Stomach (tissue), 9 donors: ENCODE data around the gene QPRT. TPM values are rescaled to one million over a fixed set of nuclear protein-coding genes. Genes with fewer than 3 reads are reported as not detected.
A peak's percentile ranks its signal among the peaks of the same experiment; 100 is the strongest.
"Not testable (repeated sequence)": the region's sequence is repeated elsewhere in the genome, so short reads cannot be mapped to it uniquely, and the experiment has no call there.

Source experiments
- DNase-seq, 2 donors: peaks; one replicate each; pipeline versions ENCODE4 v3.0.0 to v3.0.0-alpha.2; 2013 to 2019
- H3K27ac ChIP-seq, 5 donors: fragments of 200-600 bp in 4 of 5; sonication (generic) in 4 of 5; one replicate each; pipeline ENCODE4 v1.5.1; 2013 to 2019; ENCODE audit warnings: mild to moderate bottlenecking in 1 of 5, moderate library complexity in 1 of 5
- H3K27me3 ChIP-seq, 3 donors: fragments of 200-600 bp; sonication (generic); one replicate each; pipeline ENCODE4 v1.5.1; 2017 to 2019; ENCODE audit warnings: mixed run types in 1 of 3
- H3K36me3 ChIP-seq, 4 donors: fragments of 200-600 bp; sonication (generic); 1 replicate in 3 of 4; 2 replicates in 1 of 4; pipeline ENCODE4 v1.5.1; 2016 to 2019
- H3K4me1 ChIP-seq, 4 donors: fragments of 200-600 bp; sonication (generic); one replicate each; pipeline ENCODE4 v1.5.1; 2016 to 2019
- H3K4me3 ChIP-seq, 4 donors: fragments of 200-600 bp; sonication (generic) in 3 of 4; one replicate each; pipeline ENCODE4 v1.5.1; 2016 to 2019; ENCODE audit warnings: mild to moderate bottlenecking in 1 of 4
- H3K9me3 ChIP-seq, 4 donors: fragments of 200-600 bp; sonication (generic); one replicate each; pipeline ENCODE4 v1.5.1; 2016 to 2019
- EP300 ChIP-seq: sonication (generic); formaldehyde crosslinking; IDR thresholded peaks from one replicate; pipeline ENCODE4 v1.6.1; 2017; ENCODE audit warnings: antibody characterized with exemption
- POLR2A ChIP-seq, 4 donors: fragments of 450-650 bp; IDR thresholded peaks; one replicate each; pipeline ENCODE4 v1.6.1; 2016; ENCODE audit warnings: antibody characterized with exemption in 4 of 4, control low read depth in 2 of 4, mild to moderate bottlenecking in 1 of 4, moderate library complexity in 1 of 4
- POLR2AphosphoS5 ChIP-seq, 3 donors: sonication (generic); formaldehyde crosslinking; IDR thresholded peaks; one replicate each; pipeline ENCODE4 v1.6.1; 2016; ENCODE audit warnings: antibody characterized with exemption in 3 of 3
- WGBS, 5 donors: extraction: QIAGEN DNeasy Blood & Tissue Kit in 3 of 5; methylation state at CpG; one replicate each; pipeline versions ENCODE4 v1.1.5 to v1.1.7; 2013 to 2018; 5-methylcytosine and 5-hydroxymethylcytosine counted together
- intact Hi-C: fragments of 100-400 bp; cut with DNase I; formaldehyde crosslinking; loops from one replicate; pipeline ENCODE4 v1.15.1; 2023; ENCODE audit warnings: low total_unique reads
- polyA plus RNA-seq, 3 donors: library from polyadenylated mRNA; stranded (reverse); fragments of 200-250 nt; gene quantifications; one replicate each; pipeline ENCODE4 v1.2.3, GENCODE V29; 2013
- total RNA-seq, 5 donors: library from RNA; depleted of rRNA; stranded (reverse); fragments of >200 nt; gene quantifications; one replicate each; pipeline versions ENCODE4 v1.1.0 to v1.2.3, GENCODE V29; 2014 to 2016
- TF ChIP-seq, protein P1 (sequence below), 7 experiments: fragments of 450-650 bp in 4 of 7; fragments of 200-600 bp in 3 of 7; sonication (generic) in 3 of 7; IDR thresholded peaks; one replicate each; pipeline ENCODE4 v1.5.1; 2016 to 2019; ENCODE audit warnings: antibody characterized with exemption in 7 of 7, control low read depth in 2 of 7, mild to moderate bottlenecking in 1 of 7
- donor health status: healthy with polysubstance abuse.
- donor health status: Bipolar disorder and iron deficiency.
- donor health status: healthy.

QPRT gene
- total and polyA plus RNA-seq, 8 donors: 2.4 to 114 (median 7.5) TPM; not detected in 1

GRCh38 chr16:29745121-29745852, 66.3 kb downstream of the QPRT start:
- no peak for TF ChIP-seq POLR2AphosphoS5 (IDR thresholded peaks at IDR 0.05)
- no peak for TF ChIP-seq EP300
- TF ChIP-seq, protein P1, sequence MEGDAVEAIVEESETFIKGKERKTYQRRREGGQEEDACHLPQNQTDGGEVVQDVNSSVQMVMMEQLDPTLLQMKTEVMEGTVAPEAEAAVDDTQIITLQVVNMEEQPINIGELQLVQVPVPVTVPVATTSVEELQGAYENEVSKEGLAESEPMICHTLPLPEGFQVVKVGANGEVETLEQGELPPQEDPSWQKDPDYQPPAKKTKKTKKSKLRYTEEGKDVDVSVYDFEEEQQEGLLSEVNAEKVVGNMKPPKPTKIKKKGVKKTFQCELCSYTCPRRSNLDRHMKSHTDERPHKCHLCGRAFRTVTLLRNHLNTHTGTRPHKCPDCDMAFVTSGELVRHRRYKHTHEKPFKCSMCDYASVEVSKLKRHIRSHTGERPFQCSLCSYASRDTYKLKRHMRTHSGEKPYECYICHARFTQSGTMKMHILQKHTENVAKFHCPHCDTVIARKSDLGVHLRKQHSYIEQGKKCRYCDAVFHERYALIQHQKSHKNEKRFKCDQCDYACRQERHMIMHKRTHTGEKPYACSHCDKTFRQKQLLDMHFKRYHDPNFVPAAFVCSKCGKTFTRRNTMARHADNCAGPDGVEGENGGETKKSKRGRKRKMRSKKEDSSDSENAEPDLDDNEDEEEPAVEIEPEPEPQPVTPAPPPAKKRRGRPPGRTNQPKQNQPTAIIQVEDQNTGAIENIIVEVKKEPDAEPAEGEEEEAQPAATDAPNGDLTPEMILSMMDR (IDR thresholded peaks at IDR 0.05): no peak
- no peak for TF ChIP-seq POLR2A (IDR thresholded peaks at IDR 0.05)
- peak overlapping the region in 4 of 5 donors; percentile 46 to 81 (median 66) for H3K27ac ChIP-seq
- H3K27me3 ChIP-seq: no peaks in the 10 kb centered on the region
- peak overlapping the region; percentile 28 to 51 (median 46) for H3K4me3 ChIP-seq
- H3K9me3 ChIP-seq: no peaks in the 10 kb centered on the region
- 62 to 75% (median 70%) methylated on average over 16 of the region's 16 CpGs for WGBS, 5 donors
- DNase-seq: peak in 1 of 2 donors; percentile 34
- no peaks in the 10 kb centered on the region for H3K36me3 ChIP-seq
- peaks cover 0 to 18% (median 4%) of the 10 kb centered on the region in 4 donors for H3K4me1 ChIP-seq
- intact Hi-C loops: no loop called here

DNA sequence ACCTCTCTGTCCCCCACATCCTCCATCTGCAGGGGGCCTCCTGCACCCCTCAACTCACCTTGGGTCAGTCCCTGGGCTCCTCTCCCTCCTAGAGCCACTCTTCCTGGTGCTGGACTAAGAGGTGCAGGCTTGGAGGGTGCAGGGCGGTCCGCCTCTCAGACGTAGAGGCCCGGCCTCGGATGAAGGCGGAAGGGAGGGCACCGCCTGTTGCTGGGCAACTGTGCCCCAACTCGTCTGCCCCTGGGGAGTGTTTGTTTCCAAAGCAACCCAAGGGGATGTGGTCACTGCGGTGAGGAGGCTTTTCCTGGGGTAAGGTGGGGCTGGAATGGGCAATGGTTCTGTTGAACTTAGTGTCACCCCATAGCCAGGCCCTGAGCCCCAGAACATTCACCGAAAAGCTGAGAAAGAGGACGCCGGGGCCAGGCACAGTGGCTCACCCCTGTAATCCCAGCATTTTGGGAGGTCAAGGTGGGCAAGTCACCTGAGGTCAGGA, 66.9 kb downstream of the QPRT start, which contains the start of gene C16orf54:
Gene C16orf54, minus strand, starts transcription at position 138 of the 493 bp plus-strand sequence. CDS start 1,039 bp downstream, outside the sequence.
- Histone ChIP-seq H3K27ac (peak within 1 kb of the TSS in 4 of 5 donors; percentile 46 to 81 (median 66)), H3K36me3 (no peaks in the 10 kb centered on the region), H3K9me3 (no peaks in the 10 kb centered on the region), H3K27me3 (no peaks in the 10 kb centered on the region), H3K4me1 (peaks cover 0 to 18% (median 4%) of the 10 kb centered on the region in 4 donors), H3K4me3 (peak within 1 kb of the TSS; percentile 28 to 51 (median 46))
- peak in 2 of 3 donors; percentile 37 to 44 for TF ChIP-seq POLR2AphosphoS5 (IDR thresholded peaks at IDR 0.05)
- TF ChIP-seq POLR2A (IDR thresholded peaks at IDR 0.05): no peak
- intact Hi-C loops: no loop called here
- 49 to 81% (median 71%) methylated on average over 11 to 12 of the region's 12 CpGs for WGBS, 5 donors
- DNase-seq: peak; percentile 73 to 84

DNA sequence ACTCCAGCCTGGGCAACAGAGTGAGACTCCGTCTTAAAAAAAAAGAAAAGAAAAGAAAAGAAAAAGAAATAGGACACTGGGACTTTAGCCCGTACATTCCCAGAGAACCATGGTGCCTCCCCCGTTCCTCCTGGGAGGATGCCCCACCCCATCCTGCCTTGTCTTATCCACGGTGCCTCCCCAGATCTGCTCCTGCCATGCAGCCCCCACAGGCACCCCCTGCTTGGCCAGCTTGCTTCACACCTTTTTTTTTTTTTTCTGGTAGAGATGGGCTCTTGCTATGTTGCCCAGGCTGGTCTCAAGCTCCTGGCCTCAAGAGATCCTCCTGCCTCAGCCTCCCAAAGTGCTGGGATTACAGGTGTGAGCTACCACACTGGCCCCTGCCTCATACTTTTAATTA, 67.5 kb downstream of the QPRT start:
- H3K27me3 ChIP-seq, H3K9me3 ChIP-seq, DNase-seq, intact Hi-C loops, H3K36me3 ChIP-seq: not testable (repeated sequence)
- 66 to 72% (median 70%) methylated on average over 4 of the region's 4 CpGs for WGBS, 5 donors
- peaks cover 0 to 18% (median 4%) of the 10 kb centered on the region in 4 donors for H3K4me1 ChIP-seq
- peak overlapping the region in 1 of 4 donors; percentile 48 for H3K4me3 ChIP-seq
- peak overlapping the region in 3 of 5 donors; percentile 33 to 81 (median 66) for H3K27ac ChIP-seq

Other genes with a start within 250 kb of the QPRT start
- 100 to 1,000 TPM in 1 of 5 donors, 10 to 100 TPM in 2, 1 to 10 TPM in 1, not detected in 1; 1.8 to 366 (median 27.0) TPM for gene BOLA2, start 224.8 kb upstream of the QPRT start, total RNA-seq
- gene BOLA2, start 224.8 kb upstream of the QPRT start, polyA plus RNA-seq: 10 to 100 TPM; 23.7 to 27.7 (median 25.4) TPM
- 100 to 1,000 TPM in 1 of 5 donors, 10 to 100 TPM in 1, 1 to 10 TPM in 1, not detected in 2; 4.2 to 103 (median 19.6) TPM for gene SLX1B, start 224.6 kb upstream of the QPRT start, total RNA-seq
- gene SLX1B, start 224.6 kb upstream of the QPRT start, polyA plus RNA-seq: 10 to 100 TPM; 11.0 to 32.7 (median 18.6) TPM
- 10 to 100 TPM in 1 of 5 donors, 1 to 10 TPM in 3, not detected in 1; 2.6 to 60.3 (median 6.8) TPM for gene SULT1A4, start 219.3 kb upstream of the QPRT start, total RNA-seq
- gene SULT1A4, start 219.3 kb upstream of the QPRT start, polyA plus RNA-seq: 10 to 100 TPM in 2 of 3 donors, 1 to 10 TPM in 1; 8.0 to 34.5 (median 17.7) TPM
- gene NPIPB12, start 172.8 kb upstream of the QPRT start, total RNA-seq: 100 to 1,000 TPM in 2 of 5 donors, 10 to 100 TPM in 3; 64.8 to 181 (median 93.2) TPM
- 10 to 100 TPM; 19.2 to 83.1 (median 55.9) TPM for gene NPIPB12, start 172.8 kb upstream of the QPRT start, polyA plus RNA-seq
- gene SPN, start 15.9 kb upstream of the QPRT start, total RNA-seq: 10 to 100 TPM in 1 of 5 donors, 1 to 10 TPM in 4; 1.8 to 20.1 (median 4.3) TPM
- 1 to 10 TPM in 1 of 3 donors, under 1 TPM in 2; 0.68 to 1.1 (median 0.75) TPM for gene SPN, start 15.9 kb upstream of the QPRT start, polyA plus RNA-seq
- 1 to 10 TPM in 2 of 5 donors, under 1 TPM in 1, not detected in 2; 0.37 to 3.5 (median 2.3) TPM for gene C16orf54, start 66.8 kb downstream of the QPRT start, total RNA-seq
- gene C16orf54, start 66.8 kb downstream of the QPRT start, polyA plus RNA-seq: under 1 TPM; 0.48 to 1.00 (median 0.92) TPM
- gene ZG16, start 99.1 kb downstream of the QPRT start, total RNA-seq: 10 to 100 TPM in 1 of 5 donors, 1 to 10 TPM in 1, not detected in 3; 1.1 to 33.6 TPM
- under 1 TPM in 1 of 3 donors, not detected in 2; 0.76 TPM for gene ZG16, start 99.1 kb downstream of the QPRT start, polyA plus RNA-seq
- 100 to 1,000 TPM in 1 of 5 donors, 10 to 100 TPM in 4; 11.1 to 229 (median 26.8) TPM for gene KIF22, start 111.6 kb downstream of the QPRT start, total RNA-seq
- 10 to 100 TPM; 53.6 to 88.5 (median 59.2) TPM for gene KIF22, start 111.6 kb downstream of the QPRT start, polyA plus RNA-seq
- 100 to 1,000 TPM in 4 of 5 donors, 10 to 100 TPM in 1; 11.7 to 865 (median 117) TPM for gene MAZ, start 127.3 kb downstream of the QPRT start, total RNA-seq
- 100 to 1,000 TPM in 2 of 3 donors, 10 to 100 TPM in 1; 79.9 to 160 (median 102) TPM for gene MAZ, start 127.3 kb downstream of the QPRT start, polyA plus RNA-seq
- 10 to 100 TPM in 1 of 5 donors, 1 to 10 TPM in 2, not detected in 2; 4.0 to 17.4 (median 4.6) TPM for gene PRRT2, start 133.0 kb downstream of the QPRT start, total RNA-seq
- gene PRRT2, start 133.0 kb downstream of the QPRT start, polyA plus RNA-seq: under 1 TPM in 2 of 3 donors, not detected in 1; 0.62 to 0.83 TPM
- 100 to 1,000 TPM in 1 of 5 donors, 10 to 100 TPM in 3, 1 to 10 TPM in 1; 7.1 to 124 (median 19.8) TPM for gene PAGR1, start 137.0 kb downstream of the QPRT start, total RNA-seq
- 10 to 100 TPM; 24.0 to 31.6 (median 27.1) TPM for gene PAGR1, start 137.0 kb downstream of the QPRT start, polyA plus RNA-seq
- gene MVP, start 141.3 kb downstream of the QPRT start, total RNA-seq: 100 to 1,000 TPM in 4 of 5 donors, 10 to 100 TPM in 1; 92.2 to 453 (median 154) TPM
- 100 to 1,000 TPM; 101 to 122 (median 116) TPM for gene MVP, start 141.3 kb downstream of the QPRT start, polyA plus RNA-seq
- gene CDIPT, start 184.0 kb downstream of the QPRT start, total RNA-seq: 10 to 100 TPM in 4 of 5 donors, 1 to 10 TPM in 1; 2.3 to 91.5 (median 54.5) TPM
- 10 to 100 TPM; 51.6 to 72.6 (median 53.9) TPM for gene CDIPT, start 184.0 kb downstream of the QPRT start, polyA plus RNA-seq
- gene SEZ6L2, start 220.4 kb downstream of the QPRT start, total RNA-seq: 10 to 100 TPM in 2 of 5 donors, 1 to 10 TPM in 2, not detected in 1; 6.2 to 31.4 (median 12.0) TPM
- 1 to 10 TPM; 1.5 to 7.7 (median 7.6) TPM for gene SEZ6L2, start 220.4 kb downstream of the QPRT start, polyA plus RNA-seq
- gene ASPHD1, start 221.3 kb downstream of the QPRT start, total RNA-seq: 10 to 100 TPM in 1 of 5 donors, 1 to 10 TPM in 2, not detected in 2; 4.5 to 11.0 (median 8.4) TPM
- gene ASPHD1, start 221.3 kb downstream of the QPRT start, polyA plus RNA-seq: 10 to 100 TPM; 11.6 to 29.8 (median 15.7) TPM
- gene KCTD13, start 247.0 kb downstream of the QPRT start, total RNA-seq: 100 to 1,000 TPM in 1 of 5 donors, 10 to 100 TPM in 4; 15.4 to 182 (median 35.3) TPM
- 10 to 100 TPM in 1 of 3 donors, 1 to 10 TPM in 2; 6.3 to 14.3 (median 7.4) TPM for gene KCTD13, start 247.0 kb downstream of the QPRT start, polyA plus RNA-seq